K562 (cell line): ENCODE results near the gene MGAT1. TPM values are rescaled to one million over a fixed set of nuclear protein-coding genes. Genes with fewer than 3 reads are reported as not detected.

Experiments used
- ETV5 ChIP-seq: sonication (generic); formaldehyde crosslinking; IDR thresholded peaks from 2 replicates; pipeline ENCODE4 v1.4.0; 2020; ENCODE audit warnings: low read depth, mild to moderate bottlenecking, missing genetic modification reagents
- MYBL2 ChIP-seq, 2 experiments: fragments of 450-650 bp in 1 of 2; sonication (generic) in 1 of 2; formaldehyde crosslinking in 1 of 2; IDR thresholded peaks; 2 replicates each; pipeline versions ENCODE4 v1.6.1 to v1.8.1; 2017 to 2022; ENCODE audit warnings: borderline replicate concordance in 1 of 2, inconsistent platforms in 1 of 2, low read depth in 1 of 2, mild to moderate bottlenecking in 1 of 2, missing genetic modification reagents in 1 of 2, moderate library complexity in 1 of 2
- NELFE ChIP-seq: IDR thresholded peaks from 2 replicates; pipeline ENCODE4 v1.6.1; 2011; ENCODE audit warnings: mild to moderate bottlenecking; ENCODE audit not compliant: insufficient read depth, insufficient read length
- NR2F6 ChIP-seq: fragments of 450-650 bp; formaldehyde crosslinking; IDR thresholded peaks from 2 replicates; pipeline ENCODE4 v1.4.0; 2020; ENCODE audit warnings: mild to moderate bottlenecking
- POLR3G ChIP-seq: IDR thresholded peaks from 2 replicates; pipeline ENCODE4 v1.6.1; 2011; ENCODE audit not compliant: insufficient read length, insufficient replicate concordance; ENCODE audit errors: extremely low read depth
- XRCC4 ChIP-seq: IDR thresholded peaks from one replicate; pipeline ENCODE4 v1.6.1; 2011; ENCODE audit not compliant: insufficient read depth, insufficient read length; ENCODE audit errors: extremely low read depth
- polyA plus RNA-seq, 8 experiments: library from polyadenylated mRNA; depleted of rRNA in 4 of 8; stranded (reverse) in 5 of 8; unstranded in 3 of 8; fragments of >200 nt; fragmentation: Nextera tagmentation in 2 of 8; fragmentation: Illumina TruSeq in 1 of 8; extraction: Ambion mirVana in 2 of 8; extraction: Trizol in 1 of 8; gene quantifications; 2 replicates each; pipeline versions ENCODE4 v1.2.1 to v1.2.3, GENCODE V29; 2011 to 2014; ENCODE audit warnings: inconsistent platforms in 1 of 8, missing spikeins in 1 of 8
- total RNA-seq, 7 experiments: library from RNA; depleted of rRNA in 6 of 7; stranded (reverse); fragments of >200 nt in 6 of 7; fragmentation: Illumina TruSeq in 2 of 7; extraction: Trizol in 2 of 7; gene quantifications; 2 replicates each; pipeline versions ENCODE4 v1.2.1 to v1.2.3, GENCODE V29; 2011 to 2021; ENCODE audit warnings: low replicate concordance in 1 of 7
- TF ChIP-seq, protein P1 (sequence below): fragments of 450-650 bp; IDR thresholded peaks from 2 replicates; pipeline ENCODE4 v1.6.1; 2018; ENCODE audit not compliant: partially characterized antibody
- TF ChIP-seq, protein P2 (sequence below): sonication (generic); formaldehyde crosslinking; IDR thresholded peaks from 2 replicates; pipeline ENCODE4 v1.8.0; 2023; ENCODE audit warnings: missing genetic modification reagents, mild to moderate bottlenecking, borderline replicate concordance
- TF ChIP-seq, protein P3 (sequence below): fragments of 450-650 bp; IDR thresholded peaks from 2 replicates; pipeline ENCODE4 v1.6.1; 2016
- TF ChIP-seq, protein P4 (sequence below), 2 experiments: fragments of 150-350 bp in 1 of 2; IDR thresholded peaks; 2 replicates each; pipeline ENCODE4 v1.6.1; 2012 to 2016; ENCODE audit warnings: low read depth in 2 of 2, low read length in 2 of 2, mild to moderate bottlenecking in 1 of 2, moderate library complexity in 1 of 2

The MGAT1 gene
- total and polyA plus RNA-seq, 9 of the 15 experiments (the other 6 are each of a cell fraction or from before 2014, with no cell fraction given): 3.9 to 82.7 (median 44.5) TPM

DNA sequence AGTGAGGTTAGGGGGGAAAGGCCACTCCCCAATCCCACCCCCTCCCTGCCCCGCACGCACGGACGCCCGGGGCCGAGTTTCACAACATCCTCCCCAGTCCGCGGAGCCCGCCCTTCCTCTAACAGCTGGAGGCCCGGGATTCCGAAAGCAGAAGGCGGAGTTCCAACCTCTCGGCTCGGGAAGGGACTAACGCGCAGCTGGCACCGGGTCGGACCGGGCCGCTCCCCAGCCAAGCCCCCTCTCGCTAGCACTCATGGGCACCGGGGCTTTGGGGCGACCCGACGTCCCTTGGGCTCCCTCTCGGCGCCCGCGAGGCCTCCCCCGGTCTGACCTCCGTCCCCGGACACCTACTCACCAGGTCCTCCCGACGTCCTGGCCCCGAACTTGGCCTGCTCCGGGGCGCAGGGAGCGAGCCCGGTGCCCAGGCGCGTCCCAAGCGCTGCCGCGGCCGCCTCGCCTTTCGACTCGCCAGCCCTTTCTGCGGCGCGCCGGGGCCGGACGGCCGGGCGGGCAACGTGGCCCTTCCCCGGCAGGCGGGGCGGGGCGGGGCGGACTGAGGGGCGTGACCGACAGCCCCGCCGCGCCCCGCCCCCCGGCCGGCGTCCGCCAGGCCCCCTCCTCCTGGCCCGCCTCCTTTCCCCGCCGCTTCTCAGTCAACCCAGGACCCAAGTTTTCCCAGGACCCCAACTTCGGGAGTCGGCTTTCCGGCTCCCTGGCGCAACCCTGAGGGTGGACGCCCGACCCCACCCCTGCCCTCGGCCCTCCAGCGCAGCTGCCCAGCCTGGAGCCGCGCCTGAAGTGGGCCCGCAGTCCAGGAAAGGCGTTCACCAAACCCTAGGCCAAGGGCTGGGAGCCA is at the start of gene MGAT1 (continued):
- TF ChIP-seq, protein P1, sequence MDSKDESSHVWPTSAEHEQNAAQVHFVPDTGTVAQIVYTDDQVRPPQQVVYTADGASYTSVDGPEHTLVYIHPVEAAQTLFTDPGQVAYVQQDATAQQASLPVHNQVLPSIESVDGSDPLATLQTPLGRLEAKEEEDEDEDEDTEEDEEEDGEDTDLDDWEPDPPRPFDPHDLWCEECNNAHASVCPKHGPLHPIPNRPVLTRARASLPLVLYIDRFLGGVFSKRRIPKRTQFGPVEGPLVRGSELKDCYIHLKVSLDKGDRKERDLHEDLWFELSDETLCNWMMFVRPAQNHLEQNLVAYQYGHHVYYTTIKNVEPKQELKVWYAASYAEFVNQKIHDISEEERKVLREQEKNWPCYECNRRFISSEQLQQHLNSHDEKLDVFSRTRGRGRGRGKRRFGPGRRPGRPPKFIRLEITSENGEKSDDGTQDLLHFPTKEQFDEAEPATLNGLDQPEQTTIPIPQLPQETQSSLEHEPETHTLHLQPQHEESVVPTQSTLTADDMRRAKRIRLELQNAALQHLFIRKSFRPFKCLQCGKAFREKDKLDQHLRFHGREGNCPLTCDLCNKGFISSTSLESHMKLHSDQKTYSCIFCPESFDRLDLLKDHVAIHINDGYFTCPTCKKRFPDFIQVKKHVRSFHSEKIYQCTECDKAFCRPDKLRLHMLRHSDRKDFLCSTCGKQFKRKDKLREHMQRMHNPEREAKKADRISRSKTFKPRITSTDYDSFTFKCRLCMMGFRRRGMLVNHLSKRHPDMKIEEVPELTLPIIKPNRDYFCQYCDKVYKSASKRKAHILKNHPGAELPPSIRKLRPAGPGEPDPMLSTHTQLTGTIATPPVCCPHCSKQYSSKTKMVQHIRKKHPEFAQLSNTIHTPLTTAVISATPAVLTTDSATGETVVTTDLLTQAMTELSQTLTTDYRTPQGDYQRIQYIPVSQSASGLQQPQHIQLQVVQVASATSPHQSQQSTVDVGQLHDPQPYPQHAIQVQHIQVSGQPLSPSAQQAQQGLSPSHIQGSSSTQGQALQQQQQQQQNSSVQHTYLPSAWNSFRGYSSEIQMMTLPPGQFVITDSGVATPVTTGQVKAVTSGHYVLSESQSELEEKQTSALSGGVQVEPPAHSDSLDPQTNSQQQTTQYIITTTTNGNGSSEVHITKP: no peak
- TF ChIP-seq, protein P2, sequence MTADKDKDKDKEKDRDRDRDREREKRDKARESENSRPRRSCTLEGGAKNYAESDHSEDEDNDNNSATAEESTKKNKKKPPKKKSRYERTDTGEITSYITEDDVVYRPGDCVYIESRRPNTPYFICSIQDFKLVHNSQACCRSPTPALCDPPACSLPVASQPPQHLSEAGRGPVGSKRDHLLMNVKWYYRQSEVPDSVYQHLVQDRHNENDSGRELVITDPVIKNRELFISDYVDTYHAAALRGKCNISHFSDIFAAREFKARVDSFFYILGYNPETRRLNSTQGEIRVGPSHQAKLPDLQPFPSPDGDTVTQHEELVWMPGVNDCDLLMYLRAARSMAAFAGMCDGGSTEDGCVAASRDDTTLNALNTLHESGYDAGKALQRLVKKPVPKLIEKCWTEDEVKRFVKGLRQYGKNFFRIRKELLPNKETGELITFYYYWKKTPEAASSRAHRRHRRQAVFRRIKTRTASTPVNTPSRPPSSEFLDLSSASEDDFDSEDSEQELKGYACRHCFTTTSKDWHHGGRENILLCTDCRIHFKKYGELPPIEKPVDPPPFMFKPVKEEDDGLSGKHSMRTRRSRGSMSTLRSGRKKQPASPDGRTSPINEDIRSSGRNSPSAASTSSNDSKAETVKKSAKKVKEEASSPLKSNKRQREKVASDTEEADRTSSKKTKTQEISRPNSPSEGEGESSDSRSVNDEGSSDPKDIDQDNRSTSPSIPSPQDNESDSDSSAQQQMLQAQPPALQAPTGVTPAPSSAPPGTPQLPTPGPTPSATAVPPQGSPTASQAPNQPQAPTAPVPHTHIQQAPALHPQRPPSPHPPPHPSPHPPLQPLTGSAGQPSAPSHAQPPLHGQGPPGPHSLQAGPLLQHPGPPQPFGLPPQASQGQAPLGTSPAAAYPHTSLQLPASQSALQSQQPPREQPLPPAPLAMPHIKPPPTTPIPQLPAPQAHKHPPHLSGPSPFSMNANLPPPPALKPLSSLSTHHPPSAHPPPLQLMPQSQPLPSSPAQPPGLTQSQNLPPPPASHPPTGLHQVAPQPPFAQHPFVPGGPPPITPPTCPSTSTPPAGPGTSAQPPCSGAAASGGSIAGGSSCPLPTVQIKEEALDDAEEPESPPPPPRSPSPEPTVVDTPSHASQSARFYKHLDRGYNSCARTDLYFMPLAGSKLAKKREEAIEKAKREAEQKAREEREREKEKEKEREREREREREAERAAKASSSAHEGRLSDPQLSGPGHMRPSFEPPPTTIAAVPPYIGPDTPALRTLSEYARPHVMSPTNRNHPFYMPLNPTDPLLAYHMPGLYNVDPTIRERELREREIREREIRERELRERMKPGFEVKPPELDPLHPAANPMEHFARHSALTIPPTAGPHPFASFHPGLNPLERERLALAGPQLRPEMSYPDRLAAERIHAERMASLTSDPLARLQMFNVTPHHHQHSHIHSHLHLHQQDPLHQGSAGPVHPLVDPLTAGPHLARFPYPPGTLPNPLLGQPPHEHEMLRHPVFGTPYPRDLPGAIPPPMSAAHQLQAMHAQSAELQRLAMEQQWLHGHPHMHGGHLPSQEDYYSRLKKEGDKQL (CRISPR knock-in tag): no peak
- TF ChIP-seq, protein P3, sequence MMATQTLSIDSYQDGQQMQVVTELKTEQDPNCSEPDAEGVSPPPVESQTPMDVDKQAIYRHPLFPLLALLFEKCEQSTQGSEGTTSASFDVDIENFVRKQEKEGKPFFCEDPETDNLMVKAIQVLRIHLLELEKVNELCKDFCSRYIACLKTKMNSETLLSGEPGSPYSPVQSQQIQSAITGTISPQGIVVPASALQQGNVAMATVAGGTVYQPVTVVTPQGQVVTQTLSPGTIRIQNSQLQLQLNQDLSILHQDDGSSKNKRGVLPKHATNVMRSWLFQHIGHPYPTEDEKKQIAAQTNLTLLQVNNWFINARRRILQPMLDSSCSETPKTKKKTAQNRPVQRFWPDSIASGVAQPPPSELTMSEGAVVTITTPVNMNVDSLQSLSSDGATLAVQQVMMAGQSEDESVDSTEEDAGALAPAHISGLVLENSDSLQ: no peak
- TF ChIP-seq MYBL2 (IDR thresholded peaks at IDR 0.05; ENCODE audit: low read depth) (no peak), MYBL2 (CRISPR knock-in tag; IDR thresholded peaks at IDR 0.05; ENCODE audit: borderline replicate concordance) (no peak), POLR3G (no peak), XRCC4 (no peak), NR2F6 (CRISPR knock-in tag) (no peak), NELFE (no peak), ETV5 (CRISPR knock-in tag) (no peak; the same call in 1 of the 2 replicates)
- TF ChIP-seq, protein P4, sequence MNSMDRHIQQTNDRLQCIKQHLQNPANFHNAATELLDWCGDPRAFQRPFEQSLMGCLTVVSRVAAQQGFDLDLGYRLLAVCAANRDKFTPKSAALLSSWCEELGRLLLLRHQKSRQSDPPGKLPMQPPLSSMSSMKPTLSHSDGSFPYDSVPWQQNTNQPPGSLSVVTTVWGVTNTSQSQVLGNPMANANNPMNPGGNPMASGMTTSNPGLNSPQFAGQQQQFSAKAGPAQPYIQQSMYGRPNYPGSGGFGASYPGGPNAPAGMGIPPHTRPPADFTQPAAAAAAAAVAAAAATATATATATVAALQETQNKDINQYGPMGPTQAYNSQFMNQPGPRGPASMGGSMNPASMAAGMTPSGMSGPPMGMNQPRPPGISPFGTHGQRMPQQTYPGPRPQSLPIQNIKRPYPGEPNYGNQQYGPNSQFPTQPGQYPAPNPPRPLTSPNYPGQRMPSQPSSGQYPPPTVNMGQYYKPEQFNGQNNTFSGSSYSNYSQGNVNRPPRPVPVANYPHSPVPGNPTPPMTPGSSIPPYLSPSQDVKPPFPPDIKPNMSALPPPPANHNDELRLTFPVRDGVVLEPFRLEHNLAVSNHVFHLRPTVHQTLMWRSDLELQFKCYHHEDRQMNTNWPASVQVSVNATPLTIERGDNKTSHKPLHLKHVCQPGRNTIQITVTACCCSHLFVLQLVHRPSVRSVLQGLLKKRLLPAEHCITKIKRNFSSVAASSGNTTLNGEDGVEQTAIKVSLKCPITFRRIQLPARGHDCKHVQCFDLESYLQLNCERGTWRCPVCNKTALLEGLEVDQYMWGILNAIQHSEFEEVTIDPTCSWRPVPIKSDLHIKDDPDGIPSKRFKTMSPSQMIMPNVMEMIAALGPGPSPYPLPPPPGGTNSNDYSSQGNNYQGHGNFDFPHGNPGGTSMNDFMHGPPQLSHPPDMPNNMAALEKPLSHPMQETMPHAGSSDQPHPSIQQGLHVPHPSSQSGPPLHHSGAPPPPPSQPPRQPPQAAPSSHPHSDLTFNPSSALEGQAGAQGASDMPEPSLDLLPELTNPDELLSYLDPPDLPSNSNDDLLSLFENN (IDR thresholded peaks at IDR 0.05; ENCODE audit: low read depth in 2 of 2, low read length in 2 of 2): no peak
